HL-60/S4 treated with retinoic acid at 250 ng/mL for 4 days and 3 days (cell line): Measurements from ENCODE around the gene PLA2G4F.

Source experiments
- in situ Hi-C: fragments of 300-500 bp; cut with MboI; formaldehyde crosslinking; loops from 2 replicates; pipeline ENCODE4 v1.7.0; 2022; ENCODE audit warnings: low sequenced_read_pairs

The PLA2G4F gene

DNA sequence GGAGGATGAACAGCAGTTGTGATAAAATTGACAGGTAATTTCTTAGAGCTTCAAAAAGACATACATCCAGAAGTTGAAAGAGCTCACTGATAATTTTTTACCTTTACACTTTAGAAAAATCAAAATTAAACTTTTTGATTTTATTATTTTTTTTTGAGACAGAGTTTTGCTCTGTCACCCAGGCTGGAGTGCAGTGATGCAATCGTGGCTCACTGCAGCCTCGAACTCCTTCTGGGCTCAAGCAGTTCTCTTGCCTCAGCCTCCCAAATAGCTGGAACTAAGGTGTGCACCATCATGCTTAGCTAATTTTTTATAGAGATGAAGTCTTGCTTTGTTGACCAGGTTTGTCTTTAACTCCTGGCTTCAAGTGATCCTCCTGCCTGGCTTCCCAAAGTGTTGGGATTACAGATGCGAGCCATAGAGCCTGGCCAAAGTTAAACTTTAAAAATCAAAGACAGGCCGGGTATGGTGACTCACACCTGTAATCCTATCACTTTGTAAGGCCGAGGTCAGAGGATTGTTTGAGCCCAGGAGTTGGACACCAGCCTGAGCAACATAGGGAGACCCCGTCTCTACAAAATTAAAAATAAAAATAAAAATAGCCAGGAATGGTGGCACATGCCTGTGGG is 21.7 kb downstream of the PLA2G4F start:
- in situ Hi-C loops: loop anchor here (5.0 kb wide), 1 partner anchor 62 kb away; no protein-coding TSS in a partner anchor

DNA sequence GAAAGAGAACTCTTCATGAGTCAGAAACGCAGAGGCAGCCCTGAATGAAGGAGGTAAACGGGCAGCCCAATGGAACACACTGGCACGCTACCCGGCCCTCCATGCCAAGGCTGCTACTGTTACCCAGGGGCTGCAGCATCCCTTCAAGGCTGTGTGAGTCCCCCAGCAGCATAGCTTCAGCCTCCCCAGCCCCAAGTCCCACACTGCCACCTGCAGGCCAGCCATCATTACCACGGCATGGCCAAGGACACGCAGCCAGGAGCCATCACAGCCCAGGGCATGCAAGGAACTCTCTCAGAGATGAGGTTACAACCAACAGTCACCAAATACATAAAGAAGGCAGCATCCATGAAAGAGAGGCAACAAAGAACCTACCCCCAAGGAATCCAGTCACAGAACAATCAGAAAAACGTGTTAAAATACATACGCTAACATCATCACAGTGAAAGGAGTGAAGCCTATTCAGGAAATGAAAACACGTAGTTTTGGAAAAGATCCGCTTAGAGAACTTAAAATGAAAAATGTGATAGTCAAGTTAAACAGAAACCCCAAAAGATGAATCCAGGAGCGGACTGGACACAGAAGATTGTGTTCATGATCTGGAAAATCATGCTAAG is 22.4 kb downstream of the PLA2G4F start:
- in situ Hi-C loops: loop anchor here (5.0 kb wide), 1 partner anchor 62 kb away; no protein-coding TSS in a partner anchor

DNA sequence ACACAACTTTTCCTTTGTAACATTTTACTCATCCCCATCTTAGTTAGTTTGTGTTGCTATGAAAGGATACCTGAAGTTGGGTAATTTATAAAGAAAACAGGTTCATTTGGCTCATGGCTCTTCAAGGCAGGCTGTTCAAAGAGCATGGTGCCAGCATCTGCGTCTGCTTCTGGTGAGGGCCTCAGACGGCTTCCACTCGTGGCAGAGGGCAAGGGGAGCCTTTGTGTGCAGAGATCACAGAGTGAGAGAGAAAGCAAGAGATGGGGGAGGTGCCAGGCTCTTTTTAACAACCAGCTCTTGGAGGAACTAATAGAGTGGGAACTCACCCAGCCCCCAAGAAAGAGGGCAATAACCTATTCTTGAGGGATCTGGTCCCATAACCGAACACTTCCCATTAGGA is 23.1 kb downstream of the PLA2G4F start:
- in situ Hi-C loops: loop anchor here (5.0 kb wide), 1 partner anchor 61 kb away; no protein-coding TSS in a partner anchor

DNA sequence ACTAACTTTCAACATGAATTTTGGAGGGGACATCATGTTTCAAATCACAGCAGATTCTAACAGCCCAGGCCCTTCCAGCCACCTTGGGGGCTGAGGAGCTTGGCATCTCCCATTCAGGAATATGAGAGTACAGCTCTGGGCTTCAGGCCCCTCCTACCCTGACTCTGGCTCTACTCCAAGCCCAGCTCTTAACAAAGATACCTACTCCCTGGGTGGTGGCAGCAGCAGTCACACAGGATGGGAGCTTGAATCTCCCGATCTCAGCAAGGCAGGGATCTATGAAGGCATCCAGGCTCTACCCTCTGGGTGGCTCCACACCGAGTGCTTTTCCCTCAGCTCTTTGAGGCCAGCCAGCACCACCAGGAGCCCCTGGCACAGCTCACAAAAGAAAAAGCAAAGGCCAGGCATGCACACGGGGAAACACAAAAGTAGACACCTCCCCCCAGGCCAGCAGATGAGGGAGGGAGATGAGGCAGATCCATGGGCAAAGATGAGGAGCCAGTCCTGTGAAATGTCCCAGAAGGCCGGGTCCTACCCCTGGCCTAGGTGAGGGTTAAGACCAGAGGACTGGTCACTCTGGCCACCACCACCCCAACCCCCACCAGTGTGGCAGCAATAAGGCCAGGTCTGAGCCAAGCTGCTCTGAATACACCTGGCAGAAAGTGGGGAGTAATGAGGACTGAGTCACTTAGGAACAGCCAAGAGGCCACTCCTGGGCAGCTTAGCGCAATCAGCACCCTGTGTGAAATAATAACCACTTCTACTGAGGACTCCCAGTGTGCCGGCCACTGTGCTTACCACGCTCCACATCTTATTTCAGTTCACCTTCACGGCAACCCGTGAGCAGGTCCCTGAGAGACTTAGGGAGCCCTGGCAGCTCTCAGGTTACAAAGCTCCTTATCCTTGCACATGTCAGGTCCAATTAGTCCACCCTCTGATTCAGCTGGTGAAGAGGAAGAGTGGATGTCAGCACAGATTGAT is 24.3 kb downstream of the PLA2G4F start:
- in situ Hi-C loops: loop anchor here (5.0 kb wide), 1 partner anchor 60 kb away; no protein-coding TSS in a partner anchor

DNA sequence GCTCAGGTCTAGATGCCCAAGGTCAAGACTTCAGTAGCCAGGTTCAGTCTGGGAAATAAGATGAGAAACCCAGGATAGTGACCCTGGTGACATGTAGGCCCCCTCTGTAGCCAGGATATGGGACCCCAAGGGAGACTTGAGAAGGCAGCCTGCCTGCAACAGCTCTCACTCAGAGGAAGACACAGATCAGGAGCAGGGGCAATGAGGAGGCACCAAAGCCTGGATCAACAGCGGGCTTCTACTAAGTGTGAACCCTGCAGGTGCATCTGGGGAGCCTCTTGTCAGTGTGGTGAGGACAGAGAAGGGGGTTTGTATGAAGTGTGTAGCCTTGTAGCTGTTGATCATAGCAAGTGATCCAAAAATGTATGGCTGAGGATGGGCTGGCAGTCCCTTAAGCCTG is 25.4 kb downstream of the PLA2G4F start:
- in situ Hi-C loops: loop anchor here (5.0 kb wide), 1 partner anchor 59 kb away; no protein-coding TSS in a partner anchor

DNA sequence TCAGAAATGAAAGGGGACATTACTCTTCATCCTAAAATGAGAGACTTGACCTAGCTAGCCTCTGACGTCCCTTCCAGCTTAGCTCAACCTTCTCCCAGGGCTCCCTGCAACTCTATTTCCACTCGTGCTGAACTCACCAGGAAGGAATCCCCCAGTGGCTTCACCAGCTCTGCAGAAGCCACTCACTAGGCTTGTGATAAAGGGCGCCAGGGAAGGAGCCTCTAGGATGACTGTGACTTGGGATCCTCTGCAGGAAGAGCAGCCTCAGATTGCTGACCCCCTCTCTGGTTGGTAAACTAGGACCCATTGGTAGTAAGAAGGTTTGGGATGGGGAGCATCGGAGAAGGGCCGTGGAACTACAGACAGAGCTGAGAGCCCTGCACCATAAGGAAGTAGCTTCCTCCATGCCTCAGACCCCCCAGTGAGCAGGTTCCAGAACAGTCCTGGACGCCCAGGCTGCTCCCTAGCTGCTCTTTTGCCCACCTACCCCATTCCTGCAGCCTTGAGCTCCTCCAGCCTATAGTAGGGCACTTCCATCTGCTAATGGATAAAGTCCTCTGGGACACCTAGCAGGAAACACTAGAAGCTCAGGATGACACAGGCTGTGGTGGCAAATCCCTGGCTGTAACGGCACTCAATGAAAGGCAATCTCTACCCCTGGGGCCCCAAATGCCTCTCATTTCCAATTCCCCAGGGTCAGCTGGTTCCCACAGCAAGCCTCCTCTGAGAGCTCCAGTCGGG is 26.0 kb downstream of the PLA2G4F start:
- in situ Hi-C loops: loop anchor here (5.0 kb wide), 1 partner anchor 58 kb away; no protein-coding TSS in a partner anchor

DNA sequence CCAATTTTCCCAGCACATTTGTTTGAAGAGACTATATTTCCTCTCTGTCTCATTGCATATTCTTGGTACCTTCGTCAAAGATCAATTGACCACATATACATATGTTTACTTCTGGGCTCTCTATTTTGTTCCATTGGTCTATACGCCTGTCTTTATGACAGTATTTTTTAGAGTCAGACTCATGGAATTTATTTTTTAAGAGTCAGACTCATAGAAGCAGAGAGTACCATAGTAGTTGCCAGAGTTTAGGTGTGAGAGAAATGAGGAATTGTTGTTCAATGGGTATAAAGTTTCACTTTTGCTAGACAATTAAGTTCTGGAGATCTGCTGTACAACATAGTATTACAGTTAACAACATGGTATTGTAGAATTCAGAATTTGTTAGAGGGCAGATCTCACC is 27.1 kb downstream of the PLA2G4F start:
- in situ Hi-C loops: no loop called here

DNA sequence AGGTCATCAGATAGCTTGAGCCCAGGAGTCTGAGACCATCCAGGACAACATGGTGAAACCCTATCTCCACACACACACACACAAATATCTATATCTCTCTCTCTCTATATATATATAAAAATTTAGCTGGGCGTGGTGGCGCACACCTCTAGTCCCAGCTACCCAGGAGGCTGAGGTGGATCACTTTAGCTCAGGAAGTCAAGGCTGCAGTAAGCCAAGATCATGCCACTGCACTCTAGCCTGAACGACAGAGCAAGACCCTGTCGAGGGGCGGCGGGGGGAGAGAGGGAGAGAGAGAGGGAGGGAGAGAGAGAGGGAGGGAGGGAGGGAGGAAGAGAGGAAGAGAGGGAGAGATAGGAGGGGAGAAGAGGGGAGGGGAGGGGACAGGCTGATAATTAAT is 28.0 kb downstream of the PLA2G4F start:
- in situ Hi-C loops: no loop called here

DNA sequence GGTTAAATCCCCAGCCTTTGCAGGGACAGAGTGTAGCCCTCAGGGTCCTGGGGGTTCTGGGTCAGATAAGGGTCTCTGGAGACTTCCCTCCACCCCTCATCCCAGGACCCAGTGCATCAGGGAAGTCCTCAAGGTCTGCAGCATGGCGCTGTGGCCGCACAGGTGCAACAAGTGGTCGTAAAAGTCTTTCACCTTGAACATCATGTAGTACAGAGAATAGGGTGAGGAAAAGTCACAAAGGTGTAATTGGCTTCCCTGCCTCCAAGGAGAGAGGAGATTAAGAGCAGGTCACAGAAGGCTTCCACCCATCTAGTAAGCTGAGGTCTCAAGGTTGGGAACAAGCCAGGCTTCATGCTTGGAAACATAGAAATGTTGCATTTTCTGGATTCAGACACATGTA is 32.9 kb downstream of the PLA2G4F start:
- in situ Hi-C loops: no loop called here

DNA sequence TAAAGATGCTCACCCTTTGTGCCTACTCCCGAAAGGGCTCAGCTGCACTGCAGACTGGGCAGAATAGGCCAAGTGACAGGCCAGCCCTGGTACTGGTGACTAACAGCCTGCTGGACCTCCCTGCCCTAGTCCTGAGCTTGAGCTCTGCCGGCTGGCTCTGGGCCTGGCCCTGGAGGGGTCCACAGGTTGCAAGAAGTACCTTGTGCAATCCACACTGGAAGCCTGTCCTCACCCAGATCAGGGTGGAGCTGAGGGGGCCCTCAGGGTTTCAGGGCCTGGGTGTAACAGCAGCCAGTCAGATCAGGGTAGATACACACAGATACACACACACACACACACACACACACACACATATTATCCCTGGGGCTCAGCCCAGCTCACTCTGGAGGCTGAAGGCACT is 34.8 kb downstream of the PLA2G4F start:
- in situ Hi-C loops: no loop called here

DNA sequence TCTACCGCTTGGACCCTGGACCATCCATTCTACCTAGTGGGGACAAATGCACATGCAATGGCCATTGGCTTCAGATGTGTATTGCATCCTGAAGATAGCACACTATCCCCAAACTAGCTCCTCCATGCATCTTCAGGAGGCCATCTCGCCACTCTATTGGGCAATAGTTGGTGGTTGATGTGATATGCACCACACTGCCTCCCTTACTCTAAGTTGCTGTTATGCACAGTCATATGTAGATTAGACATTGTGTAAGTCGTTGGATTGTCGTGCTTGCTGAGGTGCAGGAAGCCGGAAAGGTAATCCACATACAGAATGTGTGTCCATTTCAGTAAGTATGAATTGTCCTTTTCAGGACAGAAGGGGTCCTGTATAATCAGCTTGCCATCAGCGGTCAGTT is 35.4 kb downstream of the PLA2G4F start:
- in situ Hi-C loops: no loop called here

DNA sequence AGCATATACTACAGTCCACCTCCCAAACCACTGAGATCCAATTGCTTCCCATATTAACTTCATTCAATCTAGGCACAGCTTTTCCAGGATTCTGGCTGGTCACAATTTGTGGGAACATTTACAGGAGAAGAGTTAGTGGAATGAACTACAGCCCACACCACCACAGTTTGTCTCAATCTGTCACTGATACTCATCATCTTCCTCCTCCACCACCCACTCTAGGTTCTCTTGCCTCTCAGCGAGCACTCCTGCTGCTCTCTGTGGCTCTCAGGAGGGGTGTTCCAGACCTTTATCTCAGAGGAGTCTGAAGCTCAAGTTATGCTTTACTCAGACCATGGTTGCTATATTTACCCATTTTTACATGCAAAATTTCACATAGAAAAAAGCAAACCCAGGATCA is 36.2 kb downstream of the PLA2G4F start:
- in situ Hi-C loops: no loop called here

DNA sequence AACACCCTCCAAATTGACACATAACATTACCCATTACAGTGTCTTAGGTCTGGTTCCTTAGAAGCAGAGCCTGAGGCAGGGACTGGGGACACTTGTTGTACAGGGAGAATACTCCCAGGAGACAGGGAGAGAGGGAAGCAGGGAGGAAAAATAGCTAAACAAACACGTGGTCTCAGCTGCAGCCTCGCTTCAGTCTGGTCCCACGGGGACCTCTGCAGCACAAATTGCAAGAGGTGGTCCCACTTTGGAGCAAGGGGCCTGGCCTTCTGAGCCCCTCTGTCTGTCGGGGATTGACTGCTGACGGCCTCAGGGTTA is 37.0 kb downstream of the PLA2G4F start:
- in situ Hi-C loops: no loop called here

DNA sequence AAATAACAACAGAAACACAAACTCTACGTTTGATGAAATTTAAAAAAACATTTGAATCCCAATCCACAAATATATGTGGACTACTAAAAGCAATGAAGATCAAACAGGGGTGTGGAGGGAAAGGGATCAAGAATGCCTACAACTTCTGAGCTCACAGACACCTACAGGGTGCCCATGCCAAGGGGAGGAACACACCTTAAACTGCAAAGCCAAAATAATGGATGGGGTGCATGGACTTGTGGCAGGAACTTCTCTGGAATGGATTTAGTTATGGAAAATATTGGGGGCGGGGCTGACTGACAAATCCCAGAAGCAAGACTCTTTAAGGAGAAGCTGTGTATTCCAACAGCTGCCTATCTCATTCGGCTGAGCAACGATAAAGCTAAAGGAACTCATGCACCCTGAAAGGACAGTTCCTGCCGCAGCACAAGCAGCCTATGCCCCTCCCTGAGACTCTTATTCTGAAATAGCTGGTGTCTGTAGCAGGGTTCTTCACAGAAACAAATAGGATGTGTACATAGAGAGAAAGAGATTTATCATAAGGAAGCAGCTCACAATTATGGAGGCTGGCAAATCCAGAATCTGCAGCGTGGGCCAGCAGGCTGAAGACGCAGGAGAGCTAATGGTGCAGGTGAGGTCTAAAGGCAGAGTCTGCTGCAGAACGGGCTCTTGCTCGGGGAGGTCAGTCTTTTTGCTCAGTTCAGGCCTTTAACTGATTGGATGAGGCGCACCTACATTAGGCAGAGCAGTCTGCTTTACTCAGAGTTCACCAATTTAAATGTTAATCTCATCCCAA is 37.6 kb downstream of the PLA2G4F start:
- in situ Hi-C loops: no loop called here

DNA sequence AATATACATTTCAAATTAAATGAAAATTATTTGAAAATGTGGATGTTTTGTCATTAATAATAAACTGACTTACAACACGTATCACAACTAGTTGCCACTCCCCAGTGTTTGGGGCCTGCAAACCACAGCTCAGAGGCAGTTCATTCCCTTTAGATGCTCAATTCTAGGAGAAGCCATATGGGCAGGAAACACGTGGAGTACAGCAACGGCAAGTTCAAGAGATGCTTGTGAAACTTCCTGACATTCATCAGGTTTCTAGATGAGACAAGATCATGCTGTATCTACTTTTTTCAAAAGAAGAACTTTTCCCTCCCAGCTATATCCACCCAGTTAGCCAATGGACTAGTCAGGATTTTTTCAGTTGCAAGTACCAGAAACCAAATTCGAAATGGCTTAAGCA is 44.5 kb downstream of the PLA2G4F start:
- in situ Hi-C loops: no loop called here

DNA sequence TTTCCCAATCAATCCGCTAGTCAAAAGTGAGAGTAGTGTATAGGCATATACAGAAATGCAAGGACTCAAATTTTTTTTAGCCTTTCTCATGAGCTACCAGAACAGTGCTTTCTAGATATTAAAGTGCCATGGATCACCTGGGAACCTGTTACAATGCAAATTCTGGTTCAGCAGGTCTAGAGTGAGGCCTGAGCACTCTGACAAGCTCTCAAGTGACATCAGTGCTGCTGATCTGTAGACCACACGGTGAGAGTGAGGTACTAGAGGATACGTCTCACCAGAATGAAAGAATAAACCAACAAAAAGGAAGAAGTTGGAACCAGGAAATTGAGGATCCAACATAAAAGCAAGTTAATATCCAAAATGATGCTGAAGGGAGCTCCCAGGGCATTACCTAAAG is 46.1 kb downstream of the PLA2G4F start:
- in situ Hi-C loops: no loop called here

DNA sequence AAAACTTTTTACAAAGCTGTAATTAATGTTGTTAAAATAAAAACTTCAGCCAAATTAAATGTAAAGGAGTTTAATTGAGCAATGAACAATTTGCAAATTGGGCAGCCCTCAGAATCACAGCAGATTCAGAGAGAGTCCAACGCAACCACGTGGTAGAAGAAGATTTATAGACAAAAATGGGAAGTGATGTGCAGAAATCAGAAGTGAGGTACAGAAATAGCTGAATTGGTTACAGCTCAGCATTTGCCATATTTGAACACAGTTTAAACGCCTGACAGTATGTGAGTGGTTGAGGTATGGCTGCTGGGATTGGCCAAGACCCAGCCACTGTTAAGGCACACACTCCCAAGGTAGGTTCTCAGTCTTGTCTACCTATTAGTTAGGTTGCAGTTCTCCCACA is 47.6 kb downstream of the PLA2G4F start:
- in situ Hi-C loops: no loop called here

DNA sequence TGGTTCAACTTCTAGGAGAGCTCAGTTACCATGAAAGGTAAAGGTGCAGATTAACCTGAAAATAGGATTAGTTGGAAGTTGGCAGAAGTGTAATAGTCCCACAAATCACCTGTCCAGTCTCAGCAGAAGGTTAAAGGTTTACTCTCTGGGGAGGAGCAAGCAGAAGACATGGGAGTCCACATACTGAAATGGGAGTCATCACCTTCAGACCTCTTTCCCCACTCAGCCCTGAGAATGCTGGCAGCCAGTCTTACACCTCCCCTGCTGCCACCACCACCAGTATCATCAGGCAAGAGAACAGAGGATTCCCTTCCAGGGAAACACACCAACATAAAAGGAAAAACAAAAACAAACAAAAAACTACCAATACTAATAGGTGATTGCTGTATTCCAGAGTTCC is 48.2 kb downstream of the PLA2G4F start:
- in situ Hi-C loops: no loop called here

DNA sequence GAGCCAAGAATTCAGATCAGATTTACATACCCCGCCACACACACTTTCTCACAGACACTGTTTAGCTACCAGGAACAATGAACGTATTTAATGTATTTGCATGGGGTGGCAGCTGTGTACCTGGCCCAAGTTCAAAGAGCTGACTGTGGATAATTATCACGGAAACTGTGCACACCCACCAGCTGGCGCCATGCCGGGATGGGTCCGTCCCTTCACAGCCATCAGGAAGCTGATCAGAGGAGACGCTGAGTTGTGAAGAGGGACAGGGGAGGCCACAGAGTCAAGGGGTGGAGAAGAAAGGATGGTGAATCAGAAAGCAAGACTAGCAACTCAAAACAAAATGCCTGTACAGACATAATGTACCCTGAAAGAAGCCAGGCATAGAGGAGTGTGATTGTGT is 49.0 kb downstream of the PLA2G4F start:
- in situ Hi-C loops: no loop called here

DNA sequence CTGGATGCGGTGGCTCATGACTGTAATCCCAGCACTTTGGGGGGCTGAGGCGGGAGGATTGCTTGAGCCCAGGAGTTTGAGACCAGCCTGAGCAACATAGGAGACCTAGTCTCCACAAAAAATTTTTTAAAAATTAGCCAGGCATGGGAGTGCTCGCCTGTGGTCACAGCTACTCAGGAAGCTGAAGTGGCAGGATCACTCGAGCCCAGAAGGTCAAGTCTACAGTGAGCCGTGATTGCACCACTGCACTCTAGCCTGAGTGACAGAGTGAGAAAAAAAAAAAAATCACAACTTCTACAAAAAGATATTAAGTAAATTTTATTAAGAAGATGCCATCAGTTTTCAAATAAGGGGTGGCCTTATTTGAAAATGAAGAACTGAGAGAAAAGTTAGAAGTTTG is 50.1 kb downstream of the PLA2G4F start:
- in situ Hi-C loops: no loop called here
